H1 (cell line): ENCODE data around the gene TFAP2E. TPM values are rescaled to one million over a fixed set of nuclear protein-coding genes. Genes with fewer than 3 reads are reported as not detected.

Experiments
- CTCF ChIA-PET: fragments of 300-600 bp; sonication (Branson Sonifier 250); formaldehyde crosslinking; loops from one replicate; lab custom pipeline; 2021; ENCODE audit not compliant: partially characterized antibody; lab: Charles Lee
- POLR2A ChIA-PET: fragments of 300-600 bp; sonication (Branson Sonifier 250); formaldehyde crosslinking; loops from one replicate; lab custom pipeline; 2021; ENCODE audit warnings: inconsistent platforms; ENCODE audit not compliant: partially characterized antibody; lab: Charles Lee
- DNase-seq, 2 experiments: peaks; one replicate each; pipeline versions ENCODE4 v3.0.0 to v3.0.0-alpha.2; 2010 to 2022; ENCODE audit warnings: low spot score in 2 of 2, low read depth in 1 of 2, mixed read lengths in 1 of 2
- FAIRE-seq: peaks from 2 replicates; lab custom pipeline; 2011; peaks lifted over from hg19 to GRCh38; lab: Jason Lieb, UNC
- H2AFZ ChIP-seq: 2 replicates; pipeline ENCODE4 v1.8.1; 2012; ENCODE audit warnings: low read length, inconsistent platforms
- H2AK5ac ChIP-seq: 2 replicates; pipeline ENCODE4 v1.6.1; 2013; ENCODE audit warnings: low read depth, low read length
- H2BK120ac ChIP-seq: replicated peaks from 2 replicates; pipeline ENCODE3; 2013; ENCODE audit warnings: low read depth, low read length, inconsistent platforms
- H2BK12ac ChIP-seq: 2 replicates; pipeline ENCODE4 v1.6.1; 2013; ENCODE audit warnings: low read depth, low read length
- H2BK15ac ChIP-seq: 2 replicates; pipeline ENCODE4 v1.6.1; 2013; ENCODE audit warnings: low read length
- H2BK20ac ChIP-seq: 2 replicates; pipeline ENCODE4 v1.6.1; 2013; ENCODE audit warnings: low read length
- H2BK5ac ChIP-seq: 2 replicates; pipeline ENCODE4 v1.6.1; 2013; ENCODE audit warnings: low read depth, low read length
- H3K14ac ChIP-seq: 2 replicates; pipeline ENCODE4 v1.6.1; 2013; ENCODE audit warnings: inconsistent platforms; ENCODE audit not compliant: insufficient read length
- H3K18ac ChIP-seq: 2 replicates; pipeline ENCODE4 v1.6.1; 2013; ENCODE audit warnings: low read length; ENCODE audit errors: extremely low read depth
- H3K23ac ChIP-seq: 2 replicates; pipeline ENCODE4 v1.6.1; 2013; ENCODE audit warnings: inconsistent platforms; ENCODE audit not compliant: insufficient read length
- H3K23me2 ChIP-seq: 2 replicates; pipeline ENCODE4 v1.6.1; 2013; ENCODE audit warnings: low read depth, low read length
- H3K27ac ChIP-seq: 2 replicates; pipeline ENCODE4 v1.6.1; 2011; ENCODE audit warnings: low read depth, low read length, inconsistent platforms
- H3K27me3 ChIP-seq, 4 experiments: replicated peaks in 1 of 4; 1 replicate in 1 of 4; 2 replicates in 3 of 4; pipeline versions ENCODE4 v1.6.1 to v1.8.1; 2011 to 2013; ENCODE audit warnings: low read length in 3 of 4, mild to moderate bottlenecking in 3 of 4, inconsistent platforms in 2 of 4, mixed read lengths in 2 of 4, moderate library complexity in 1 of 4; ENCODE audit not compliant: control insufficient read depth in 3 of 4, insufficient read depth in 3 of 4; ENCODE audit errors: extremely low read depth in 1 of 4
- H3K36me3 ChIP-seq, 4 experiments: 2 replicates each; pipeline versions ENCODE4 v1.6.1 to v1.8.1; 2011 to 2013; ENCODE audit warnings: mild to moderate bottlenecking in 4 of 4, low read length in 3 of 4, moderate library complexity in 2 of 4, control low read depth in 1 of 4, inconsistent platforms in 1 of 4; ENCODE audit not compliant: insufficient read depth in 4 of 4, control insufficient read depth in 2 of 4
- H3K4ac ChIP-seq: replicated peaks from 2 replicates; pipeline ENCODE3; 2013; ENCODE audit warnings: low read length, low read depth, mixed read lengths, inconsistent platforms; ENCODE audit not compliant: insufficient read length
- H3K4me1 ChIP-seq, 4 experiments: replicated peaks in 1 of 4; 1 replicate in 1 of 4; 2 replicates in 3 of 4; pipeline versions ENCODE4 v1.6.1 to v1.8.1; 2011 to 2013; ENCODE audit warnings: low read length in 3 of 4, inconsistent platforms in 2 of 4, mixed read lengths in 1 of 4; ENCODE audit not compliant: insufficient read depth in 4 of 4, control insufficient read depth in 3 of 4
- H3K4me2 ChIP-seq, 2 experiments: 2 replicates each; pipeline versions ENCODE4 v1.6.1 to v1.8.1; 2011 to 2013; ENCODE audit warnings: low read depth in 2 of 2, low read length in 2 of 2, control low read depth in 1 of 2, inconsistent platforms in 1 of 2, mild to moderate bottlenecking in 1 of 2; ENCODE audit not compliant: insufficient read depth in 1 of 2
- H3K4me3 ChIP-seq, 4 experiments: fragments of 200-600, 300-600 bp in 1 of 4; sonication (generic), shearing (Covaris generic), sonication (Bioruptor Twin) in 1 of 4; 2 replicates each; pipeline versions ENCODE4 v1.5.1 to v1.8.1; 2011 to 2016; ENCODE audit warnings: low read length in 4 of 4, low read depth in 3 of 4, control low read depth in 2 of 4, inconsistent platforms in 2 of 4, mild to moderate bottlenecking in 2 of 4, mixed read lengths in 1 of 4, moderate library complexity in 1 of 4; ENCODE audit not compliant: insufficient read depth in 2 of 4; ENCODE audit errors: extremely low read depth in 1 of 4
- H3K56ac ChIP-seq: replicated peaks from 2 replicates; pipeline ENCODE3; 2013; ENCODE audit warnings: low read depth, mild to moderate bottlenecking, mixed read lengths, low read length, inconsistent platforms; ENCODE audit not compliant: insufficient read length
- H3K79me1 ChIP-seq: 2 replicates; pipeline ENCODE4 v1.6.1; 2013; ENCODE audit warnings: low read depth, low read length, control low read depth
- H3K79me2 ChIP-seq, 2 experiments: 2 replicates each; pipeline versions ENCODE4 v1.6.1 to v1.8.1; 2012 to 2013; ENCODE audit warnings: low read length in 2 of 2, mild to moderate bottlenecking in 2 of 2, inconsistent platforms in 1 of 2; ENCODE audit not compliant: insufficient read depth in 2 of 2, control insufficient read depth in 1 of 2
- H3K9ac ChIP-seq, 4 experiments: replicated peaks in 1 of 4; 1 replicate in 1 of 4; 2 replicates in 3 of 4; pipeline versions ENCODE4 v1.6.1 to v1.8.1; 2011 to 2013; ENCODE audit warnings: low read depth in 3 of 4, low read length in 3 of 4, control low read depth in 2 of 4, mild to moderate bottlenecking in 2 of 4, moderate library complexity in 2 of 4, inconsistent platforms in 1 of 4; ENCODE audit errors: extremely low read depth in 1 of 4
- H3K9me3 ChIP-seq, 2 experiments: 2 replicates each; pipeline versions ENCODE4 v1.6.1 to v1.8.1; 2012 to 2013; ENCODE audit warnings: mild to moderate bottlenecking in 2 of 2, moderate library complexity in 2 of 2, control low read depth in 1 of 2, inconsistent platforms in 1 of 2, low read depth in 1 of 2, low read length in 1 of 2, mixed read lengths in 1 of 2; ENCODE audit not compliant: insufficient read depth in 2 of 2
- H4K20me1 ChIP-seq, 2 experiments: replicated peaks in 1 of 2; 2 replicates each; pipeline versions ENCODE3 to v1.8.1; 2011 to 2013; ENCODE audit warnings: inconsistent platforms in 2 of 2, low read length in 2 of 2, mild to moderate bottlenecking in 1 of 2; ENCODE audit not compliant: insufficient read depth in 2 of 2, control insufficient read depth in 1 of 2
- H4K5ac ChIP-seq: 2 replicates; pipeline ENCODE4 v1.6.1; 2013; ENCODE audit warnings: low read length, low read depth, mixed read lengths, inconsistent platforms; ENCODE audit not compliant: insufficient read length
- H4K8ac ChIP-seq: 2 replicates; pipeline ENCODE4 v1.8.0; 2013; ENCODE audit warnings: mild to moderate bottlenecking, moderate library complexity, low read length, inconsistent platforms; ENCODE audit not compliant: insufficient read depth; ENCODE audit errors: extremely low read depth
- H4K91ac ChIP-seq: replicated peaks from 2 replicates; pipeline ENCODE3; 2013; ENCODE audit warnings: low read length, mixed read lengths, inconsistent platforms; ENCODE audit not compliant: insufficient read length
- BRCA1 ChIP-seq: IDR thresholded peaks from 2 replicates; pipeline ENCODE4 v1.6.1; 2012; ENCODE audit warnings: low read depth, low read length, improper control_type of control experiment
- CEBPB ChIP-seq: IDR thresholded peaks from 2 replicates; pipeline ENCODE4 v1.6.1; 2012; ENCODE audit warnings: low read depth, low read length
- CREB1 ChIP-seq: IDR thresholded peaks from 2 replicates; pipeline ENCODE4 v1.6.1; 2012; ENCODE audit warnings: inconsistent platforms
- JUN ChIP-seq: IDR thresholded peaks from 2 replicates; pipeline ENCODE4 v1.6.1; 2011; ENCODE audit warnings: low read depth, mild to moderate bottlenecking, improper control_type of control experiment, low read length
- KDM4A ChIP-seq: IDR thresholded peaks from one replicate; pipeline ENCODE4 v1.7.1; 2012; ENCODE audit warnings: low read depth, mild to moderate bottlenecking, moderate library complexity, low read length, inconsistent platforms; ENCODE audit not compliant: severe bottlenecking
- RFX5 ChIP-seq: IDR thresholded peaks from 2 replicates; pipeline ENCODE4 v1.6.1; 2011; ENCODE audit warnings: low read depth, low read length, improper control_type of control experiment, borderline replicate concordance
- SIN3A ChIP-seq, 2 experiments: IDR thresholded peaks in 1 of 2; conservative IDR thresholded peaks in 1 of 2; 2 replicates each; pipeline ENCODE4 v1.6.1; 2011 to 2012; ENCODE audit warnings: low read length in 2 of 2, improper control_type of control experiment in 1 of 2, low read depth in 1 of 2, mild to moderate bottlenecking in 1 of 2
- SIRT6 ChIP-seq: IDR thresholded peaks from one replicate; pipeline ENCODE4 v1.7.1; 2012; ENCODE audit warnings: low read length, inconsistent platforms
- SP4 ChIP-seq: IDR thresholded peaks from 2 replicates; pipeline ENCODE4 v1.6.1; 2012; ENCODE audit warnings: low read length, inconsistent platforms
- SUZ12 ChIP-seq: fragments of 200-600 bp; sonication (generic); IDR thresholded peaks from 2 replicates; pipeline ENCODE4 v1.6.1; 2012; ENCODE audit warnings: mild to moderate bottlenecking, inconsistent platforms, low read length, moderate library complexity, mixed read lengths
- TAF7 ChIP-seq: optimal IDR thresholded peaks from 2 replicates; pipeline ENCODE3; 2011; ENCODE audit warnings: low read depth, mild to moderate bottlenecking, inconsistent platforms, low read length, moderate library complexity, borderline replicate concordance
- WGBS, 2 experiments: shearing (Covaris generic) in 1 of 2; methylation state at CpG; one replicate each; pipeline versions ENCODE4 v1.1.6 to v1.1.7; 2013 to 2015; ENCODE audit warnings: low lambda C conversion rate in 2 of 2, mixed read lengths in 2 of 2, inconsistent platforms in 1 of 2, low coverage in 1 of 2, missing lambda C conversion rate in 1 of 2; ENCODE audit not compliant: insufficient replicate concordance in 2 of 2, insufficient coverage in 1 of 2, insufficient read length in 1 of 2; ENCODE audit errors: extremely low coverage in 1 of 2, missing lambda C conversion rate in 1 of 2; 5-methylcytosine and 5-hydroxymethylcytosine counted together
- polyA plus RNA-seq, 7 experiments: library from polyadenylated mRNA; depleted of rRNA in 3 of 7; stranded (reverse) in 5 of 7; unstranded in 2 of 7; fragments of >200 nt in 5 of 7; fragments of 200-250 nt in 2 of 7; gene quantifications; 1 replicate in 5 of 7; 2 replicates in 1 of 7; 4 replicates in 1 of 7; pipeline versions ENCODE4 v1.2.1 to v1.2.3, GENCODE V29; 2011 to 2013; ENCODE audit warnings: missing spikeins in 2 of 7, mixed read lengths in 2 of 7
- total RNA-seq: library from RNA; stranded (reverse); fragmentation: NEBNext Ultra II Directional; extraction: Animal tissue kit (Norgen Biotek cat#: 25700); gene quantifications from 2 replicates; pipeline ENCODE4 v1.2.1, GENCODE V29; 2021

TFAP2E gene
- total and polyA plus RNA-seq, 2 of the 8 experiments (the other 6 are each of a cell fraction or from before 2014, with no cell fraction given), result 0.24 to 0.50 TPM

GRCh38 chr1:35530946-35531345 lies 42.2 kb upstream of the TFAP2E start:
- H4K20me1 ChIP-seq, result no peaks in the 10 kb centered on the region
- no peak for FAIRE-seq
- POLR2A ChIA-PET, result interaction anchor here (1.4 kb wide), 1 partner anchor 15 kb away, joined by 5 read pairs; no protein-coding TSS in a partner anchor
- no peak overlapping the region for H3K4me3 ChIP-seq
- H3K18ac ChIP-seq, result no peak overlapping the region
- 95% methylated on average over 2 of the region's 2 CpGs; no CpG with 5 or more reads in 1 of the 2 experiments for WGBS, 2 experiments
- no peak overlapping the region for H4K5ac ChIP-seq
- peak overlapping the region; percentile 75 for H2BK5ac ChIP-seq
- H4K91ac ChIP-seq, result no peak overlapping the region
- peaks cover 4 to 11% (median 6%) of the 10 kb centered on the region in 4 experiments; a peak in 6 of 8 replicates for H3K36me3 ChIP-seq
- H3K4me1 ChIP-seq, result peaks cover 0 to 4% (median 0%) of the 10 kb centered on the region in 4 experiments; a peak in 2 of 7 replicates
- no peak overlapping the region for H3K23ac ChIP-seq
- H2AK5ac ChIP-seq, result no peak overlapping the region
- H2BK12ac ChIP-seq, result no peak overlapping the region
- H3K23me2 ChIP-seq, result no peaks in the 10 kb centered on the region
- H2BK20ac ChIP-seq, result no peak overlapping the region
- H3K79me1 ChIP-seq, result peaks cover 5% of the 10 kb centered on the region
- no peak overlapping the region for H3K56ac ChIP-seq
- peaks cover 0 to 3% of the 10 kb centered on the region in 2 experiments; a peak in 1 of 4 replicates for H3K9me3 ChIP-seq
- no peak overlapping the region; the same call in 1 of the 2 replicates for H4K8ac ChIP-seq
- H3K27me3 ChIP-seq, result no peaks in the 10 kb centered on the region
- no peak overlapping the region; the same call in 1 of the 2 replicates for H3K27ac ChIP-seq
- H2BK120ac ChIP-seq, result no peak overlapping the region
- peaks cover 0 to 40% of the 10 kb centered on the region in 2 experiments; a peak in 2 of 4 replicates for H3K79me2 ChIP-seq
- H2AFZ ChIP-seq, result no peak overlapping the region
- CTCF ChIA-PET, result interaction anchor here (0.8 to 1.6 kb wide), 3 partner anchors 10 to 86 kb away, joined by 3 to 4 read pairs (median 3); no protein-coding TSS in a partner anchor
- H2BK15ac ChIP-seq, result no peak overlapping the region
- H3K4me2 ChIP-seq, result no peak overlapping the region
- DNase-seq, result no peak
- H3K4ac ChIP-seq, result no peak overlapping the region
- H3K9ac ChIP-seq, result no peak overlapping the region
- no peak overlapping the region for H3K14ac ChIP-seq
- TF ChIP-seq KDM4A (no peak), SIN3A (conservative IDR thresholded peaks at IDR 0.05 in 1 of 2, IDR thresholded peaks at IDR 0.05 in 1 of 2; ENCODE audit: low read depth in 1 of 2, low read length in 2 of 2) (no peak), RFX5 (no peak), TAF7 (no peak), JUN (no peak), CREB1 (no peak), CEBPB (no peak), BRCA1 (no peak), SUZ12 (no peak), SP4 (no peak), SIRT6 (no peak)
